ENCODE data around the gene TEX50.

DNA sequence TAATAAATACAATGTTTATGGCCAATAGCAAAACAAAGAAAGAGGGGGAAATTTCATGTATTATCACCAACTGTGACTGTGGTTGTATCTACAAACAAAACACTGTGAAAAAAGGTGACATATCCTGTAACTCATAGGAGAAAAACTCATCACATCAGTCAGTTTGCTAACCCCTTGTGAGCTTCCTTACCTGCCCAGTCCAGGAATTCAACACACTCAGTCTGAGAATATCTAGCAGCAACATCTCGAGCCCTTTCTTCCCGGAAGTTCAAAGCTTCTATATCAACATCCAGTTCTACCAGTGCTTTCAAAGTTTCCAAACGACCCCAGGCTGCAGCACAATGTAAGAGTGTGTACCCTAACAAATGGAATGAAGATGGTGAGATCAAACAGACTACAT, 11.5 kb downstream of the TEX50 start:
- TF ChIP-seq, protein P1, sequence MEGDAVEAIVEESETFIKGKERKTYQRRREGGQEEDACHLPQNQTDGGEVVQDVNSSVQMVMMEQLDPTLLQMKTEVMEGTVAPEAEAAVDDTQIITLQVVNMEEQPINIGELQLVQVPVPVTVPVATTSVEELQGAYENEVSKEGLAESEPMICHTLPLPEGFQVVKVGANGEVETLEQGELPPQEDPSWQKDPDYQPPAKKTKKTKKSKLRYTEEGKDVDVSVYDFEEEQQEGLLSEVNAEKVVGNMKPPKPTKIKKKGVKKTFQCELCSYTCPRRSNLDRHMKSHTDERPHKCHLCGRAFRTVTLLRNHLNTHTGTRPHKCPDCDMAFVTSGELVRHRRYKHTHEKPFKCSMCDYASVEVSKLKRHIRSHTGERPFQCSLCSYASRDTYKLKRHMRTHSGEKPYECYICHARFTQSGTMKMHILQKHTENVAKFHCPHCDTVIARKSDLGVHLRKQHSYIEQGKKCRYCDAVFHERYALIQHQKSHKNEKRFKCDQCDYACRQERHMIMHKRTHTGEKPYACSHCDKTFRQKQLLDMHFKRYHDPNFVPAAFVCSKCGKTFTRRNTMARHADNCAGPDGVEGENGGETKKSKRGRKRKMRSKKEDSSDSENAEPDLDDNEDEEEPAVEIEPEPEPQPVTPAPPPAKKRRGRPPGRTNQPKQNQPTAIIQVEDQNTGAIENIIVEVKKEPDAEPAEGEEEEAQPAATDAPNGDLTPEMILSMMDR (conservative IDR thresholded peaks at IDR 0.05; ENCODE audit: low read length): no peak
- no peak for TF ChIP-seq EZH2phosphoT487 (IDR thresholded peaks at IDR 0.05; ENCODE audit: borderline replicate concordance)
